Measurements from ENCODE around the gene SRGAP2C.
"Not testable (repeated sequence)": the region's sequence is repeated elsewhere in the genome, so short reads cannot be mapped to it uniquely, and the experiment has no call there.

SRGAP2C gene

GRCh38 chr1:121187914-121188313 is 3.1 kb downstream of the SRGAP2C start:
- not testable (repeated sequence) for DNase-seq

- not testable (repeated sequence) for DNase-seq
These were observed 7.7 kb downstream of the SRGAP2C start for GRCh38 chr1:121192512-121192911.

- not testable (repeated sequence) for DNase-seq
These were observed 12.5 kb downstream of the SRGAP2C start for GRCh38 chr1:121197095-121197882.

GRCh38 chr1:121199763-121200162 is 15.0 kb downstream of the SRGAP2C start:
- not testable (repeated sequence) for DNase-seq

GRCh38 chr1:121200232-121200631 is 15.5 kb downstream of the SRGAP2C start:
- not testable (repeated sequence) for DNase-seq

- not testable (repeated sequence) for DNase-seq
These were observed 16.5 kb downstream of the SRGAP2C start for GRCh38 chr1:121200985-121201981.

- not testable (repeated sequence) for DNase-seq
These were observed 18.2 kb downstream of the SRGAP2C start for GRCh38 chr1:121202986-121203385.

- DNase-seq: not testable (repeated sequence)
These were observed 21.3 kb downstream of the SRGAP2C start for GRCh38 chr1:121205786-121206711.

- not testable (repeated sequence) for DNase-seq
These were observed 22.6 kb downstream of the SRGAP2C start for GRCh38 chr1:121207328-121207727.

GRCh38 chr1:121208375-121208774 is 23.6 kb downstream of the SRGAP2C start:
- DNase-seq: not testable (repeated sequence)

GRCh38 chr1:121210778-121211177 is 26.0 kb downstream of the SRGAP2C start:
- peak in 1 of 3 experiments; percentile 0 for DNase-seq

- DNase-seq: not testable (repeated sequence)
These were observed 28.7 kb downstream of the SRGAP2C start for GRCh38 chr1:121213491-121213890.

GRCh38 chr1:121214544-121215156 is 29.9 kb downstream of the SRGAP2C start:
- DNase-seq: not testable (repeated sequence)

GRCh38 chr1:121215699-121216417 is 31.1 kb downstream of the SRGAP2C start:
- DNase-seq: not testable (repeated sequence)

- DNase-seq: not testable (repeated sequence)
These were observed 31.9 kb downstream of the SRGAP2C start for GRCh38 chr1:121216676-121217075.

GRCh38 chr1:121221770-121222169 is 37.0 kb downstream of the SRGAP2C start:
- not testable (repeated sequence) for DNase-seq

GRCh38 chr1:121224714-121225113 is 39.9 kb downstream of the SRGAP2C start:
- not testable (repeated sequence) for DNase-seq

GRCh38 chr1:121226295-121226904 is 41.6 kb downstream of the SRGAP2C start:
- DNase-seq: not testable (repeated sequence)

GRCh38 chr1:121226925-121227324 is 42.1 kb downstream of the SRGAP2C start:
- not testable (repeated sequence) for DNase-seq

- not testable (repeated sequence) for DNase-seq
These were observed 43.0 kb downstream of the SRGAP2C start for GRCh38 chr1:121227544-121228330.
